A549 (cell line): ENCODE data around the gene MAPK1. TPM values are rescaled to one million over a fixed set of nuclear protein-coding genes. Genes with fewer than 3 reads are reported as not detected.

Source experiments
- ATAC-seq, 2 experiments: fragments of 200-7000 bp in 1 of 2; fragments of >200 bp in 1 of 2; cut with Nextera tagmentation in 1 of 2; cut with Tn5 transposase in 1 of 2; 3 replicates each; pipeline versions ENCODE4 v1.8.0 to v1.9.1; 2018 to 2020; ENCODE audit warnings: mild to moderate bottlenecking in 1 of 2, moderate library complexity in 1 of 2
- CTCF ChIA-PET: fragments of 300-600 bp; sonication (Branson Sonifier 250); formaldehyde crosslinking; extraction: SDS; loops from one replicate; lab custom pipeline; 2021; ENCODE audit warnings: antibody characterized with exemption, inconsistent platforms; lab: Yijun Ruan, JAX
- POLR2A ChIA-PET: fragments of 350-600 bp; formaldehyde crosslinking; extraction: SDS; loops from one replicate; lab custom pipeline; 2021; ENCODE audit warnings: antibody characterized with exemption, inconsistent platforms; lab: Yijun Ruan, JAX
- DNase-seq, 2 experiments: peaks; one replicate each; pipeline versions ENCODE4 v3.0.0 to v3.0.0-alpha.2; 2011 to 2016; ENCODE audit warnings: low read depth in 1 of 2, low spot score in 1 of 2
- FAIRE-seq: peaks from 2 replicates; lab custom pipeline; 2011; peaks lifted over from hg19 to GRCh38; lab: Jason Lieb, UNC
- H3K27ac ChIP-seq, 2 experiments: fragments of >200 bp; sonication (Bioruptor Twin); formaldehyde crosslinking; 3 replicates each; pipeline ENCODE4 v1.5.1; 2016 to 2017
- H3K4me1 ChIP-seq: fragments of >200 bp; sonication (Bioruptor Twin); formaldehyde crosslinking; 3 replicates; pipeline ENCODE4 v1.6.1; 2016
- H3K4me2 ChIP-seq: fragments of >200 bp; sonication (Bioruptor Twin); formaldehyde crosslinking; 3 replicates; pipeline ENCODE4 v1.6.1; 2016
- H3K4me3 ChIP-seq: fragments of >200 bp; sonication (Bioruptor Twin); formaldehyde crosslinking; 3 replicates; pipeline ENCODE4 v1.5.1; 2016
- H3K9me3 ChIP-seq: fragments of >200 bp; sonication (Bioruptor Twin); formaldehyde crosslinking; 3 replicates; pipeline ENCODE4 v1.6.1; 2016
- CBX2 ChIP-seq: fragments of 200-600 bp; sonication (generic); IDR thresholded peaks from 2 replicates; pipeline ENCODE4 v1.6.1; 2016; ENCODE audit warnings: low read depth, mild to moderate bottlenecking, borderline replicate concordance
- EHF ChIP-seq: fragments of 250-450 bp; sonication (Bioruptor Pico); IDR thresholded peaks from 2 replicates; pipeline ENCODE4 v1.5.0; 2020; ENCODE audit warnings: mild to moderate bottlenecking
- FOSB ChIP-seq: fragments of 250-450 bp; sonication (Bioruptor Pico); IDR thresholded peaks from 2 replicates; pipeline ENCODE4 v1.5.0; 2020; ENCODE audit warnings: mild to moderate bottlenecking, moderate library complexity
- GATA3 ChIP-seq: IDR thresholded peaks from 2 replicates; pipeline ENCODE4 v1.6.1; 2012; ENCODE audit warnings: borderline replicate concordance
- HOXB13 ChIP-seq: fragments of 250-450 bp; sonication (Bioruptor Pico); IDR thresholded peaks from 2 replicates; pipeline ENCODE4 v1.5.0; 2020; ENCODE audit warnings: low read depth, mild to moderate bottlenecking, moderate library complexity
- KDM1A ChIP-seq: fragments of 200-600 bp; sonication (generic); IDR thresholded peaks from 2 replicates; pipeline ENCODE4 v1.6.1; 2016; ENCODE audit warnings: low read depth, mild to moderate bottlenecking
- MAZ ChIP-seq: fragments of 150-350 bp; IDR thresholded peaks from 2 replicates; pipeline ENCODE4 v1.6.1; 2014; ENCODE audit warnings: antibody characterized with exemption, low read depth, low read length, borderline replicate concordance
- NFE2L2 ChIP-seq: fragments of 150-350 bp; conservative IDR thresholded peaks from 2 replicates; pipeline ENCODE4 v1.6.1; 2014; ENCODE audit warnings: low read length
- NPAS2 ChIP-seq: fragments of 250-450 bp; sonication (Bioruptor Pico); IDR thresholded peaks from 2 replicates; pipeline ENCODE4 v1.8.0; 2022; ENCODE audit warnings: mild to moderate bottlenecking, moderate library complexity, borderline replicate concordance
- POLR2AphosphoS2 ChIP-seq: conservative IDR thresholded peaks from 2 replicates; pipeline ENCODE4 v1.6.1; 2012; ENCODE audit warnings: low read length, improper control_type of control experiment, inconsistent platforms
- RAD21 ChIP-seq, 2 experiments: fragments of >200 bp in 1 of 2; sonication (Bioruptor Twin) in 1 of 2; formaldehyde crosslinking in 1 of 2; IDR thresholded peaks in 1 of 2; conservative IDR thresholded peaks in 1 of 2; 2 replicates in 1 of 2; 3 replicates in 1 of 2; pipeline ENCODE4 v1.6.1; 2012 to 2018; ENCODE audit warnings: inconsistent platforms in 1 of 2
- RARB ChIP-seq: fragments of 250-450 bp; sonication (Bioruptor Pico); IDR thresholded peaks from 2 replicates; pipeline ENCODE4 v1.8.0; 2021; ENCODE audit warnings: mild to moderate bottlenecking, moderate library complexity
- RCOR1 ChIP-seq: fragments of 150-350 bp; IDR thresholded peaks from 2 replicates; pipeline ENCODE4 v1.6.1; 2014; ENCODE audit warnings: antibody characterized with exemption, low read length, low read depth
- SMC3 ChIP-seq: fragments of >200 bp; sonication (Bioruptor Twin); formaldehyde crosslinking; IDR thresholded peaks from 3 replicates; pipeline ENCODE4 v1.6.1; 2018; ENCODE audit warnings: inconsistent platforms
- SREBF2 ChIP-seq: fragments of 450-650 bp; IDR thresholded peaks from 2 replicates; pipeline ENCODE4 v1.6.1; 2014; ENCODE audit warnings: mild to moderate bottlenecking, moderate library complexity
- TP53 ChIP-seq: fragments of 250-450 bp; sonication (Bioruptor Pico); IDR thresholded peaks from 2 replicates; pipeline ENCODE4 v1.5.0; 2021; ENCODE audit warnings: mild to moderate bottlenecking, moderate library complexity
- ZNF302 ChIP-seq: fragments of 250-450 bp; sonication (Bioruptor Pico); IDR thresholded peaks from 2 replicates; pipeline ENCODE4 v1.9.0; 2021; ENCODE audit warnings: inconsistent platforms, mild to moderate bottlenecking, moderate library complexity
- ZSCAN20 ChIP-seq: fragments of 250-450 bp; sonication (Bioruptor Pico); IDR thresholded peaks from 2 replicates; pipeline ENCODE4 v1.8.0; 2022; ENCODE audit warnings: mild to moderate bottlenecking, moderate library complexity
- WGBS: methylation state at CpG from one replicate; pipeline ENCODE4 v1.1.6; 2017; ENCODE audit errors: missing lambda C conversion rate; 5-methylcytosine and 5-hydroxymethylcytosine counted together
- polyA plus RNA-seq, 4 experiments: library from polyadenylated mRNA; depleted of rRNA in 3 of 4; stranded (reverse); fragments of >200 nt; fragmentation: RNase III in 1 of 4; extraction: RNeasy Plus Mini Kit Qiagen cat#74134 plus additional on column Dnase treatment in 1 of 4; gene quantifications; 2 replicates in 3 of 4; 3 replicates in 1 of 4; pipeline ENCODE4 v1.2.3, GENCODE V29; 2011 to 2017
- TF ChIP-seq, protein P1 (sequence below): IDR thresholded peaks from 2 replicates; pipeline ENCODE4 v1.6.1; 2012; ENCODE audit warnings: low read depth, borderline replicate concordance
- TF ChIP-seq, protein P2 (sequence below): fragments of 150-350 bp; IDR thresholded peaks from 2 replicates; pipeline ENCODE4 v1.6.1; 2014; ENCODE audit warnings: low read depth, mild to moderate bottlenecking, low read length
- TF ChIP-seq, protein P3 (sequence below): fragments of >200 bp; sonication (Bioruptor Twin); formaldehyde crosslinking; IDR thresholded peaks from 3 replicates; pipeline ENCODE4 v1.6.1; 2016
- TF ChIP-seq, protein P4 (sequence below): IDR thresholded peaks from 2 replicates; pipeline ENCODE4 v1.6.1; 2012

The MAPK1 gene
- polyA plus RNA-seq, 2 of the 4 experiments (the other 2 are of a cell fraction) = 28.8 to 85.5 TPM

DNA sequence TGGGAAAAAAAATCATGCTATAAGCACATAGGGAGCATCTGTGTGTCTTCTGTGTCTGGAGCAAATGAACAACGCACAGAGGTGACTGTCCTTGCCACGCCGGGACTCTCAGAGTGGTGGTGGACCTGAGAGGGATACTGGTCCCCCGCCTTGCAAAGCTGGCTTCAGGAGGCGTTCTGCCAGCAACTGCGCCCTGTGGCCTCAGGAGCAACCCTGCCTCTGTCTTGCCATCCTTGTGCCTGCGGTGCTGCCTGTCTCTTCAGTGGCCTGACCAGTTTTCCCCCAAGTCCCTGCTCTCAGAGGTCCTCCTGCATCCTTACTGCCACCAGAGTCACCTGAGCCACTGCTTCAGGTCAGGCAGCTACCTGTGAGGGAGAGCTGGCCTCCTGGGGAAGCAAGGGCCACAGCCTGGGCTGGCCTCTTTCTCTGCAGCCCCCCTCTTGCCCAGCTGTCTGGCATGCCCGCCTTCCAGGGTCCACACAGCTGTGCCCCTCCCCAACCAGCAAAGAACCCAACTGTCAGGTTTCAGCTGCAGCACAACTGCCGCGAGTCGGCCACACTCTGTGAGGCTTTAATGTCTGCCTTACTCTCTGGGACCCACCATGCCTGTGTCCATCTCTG lies 101.4 kb downstream of the MAPK1 start:
- 95% methylated on average over 10 of the region's 11 CpGs for WGBS

DNA sequence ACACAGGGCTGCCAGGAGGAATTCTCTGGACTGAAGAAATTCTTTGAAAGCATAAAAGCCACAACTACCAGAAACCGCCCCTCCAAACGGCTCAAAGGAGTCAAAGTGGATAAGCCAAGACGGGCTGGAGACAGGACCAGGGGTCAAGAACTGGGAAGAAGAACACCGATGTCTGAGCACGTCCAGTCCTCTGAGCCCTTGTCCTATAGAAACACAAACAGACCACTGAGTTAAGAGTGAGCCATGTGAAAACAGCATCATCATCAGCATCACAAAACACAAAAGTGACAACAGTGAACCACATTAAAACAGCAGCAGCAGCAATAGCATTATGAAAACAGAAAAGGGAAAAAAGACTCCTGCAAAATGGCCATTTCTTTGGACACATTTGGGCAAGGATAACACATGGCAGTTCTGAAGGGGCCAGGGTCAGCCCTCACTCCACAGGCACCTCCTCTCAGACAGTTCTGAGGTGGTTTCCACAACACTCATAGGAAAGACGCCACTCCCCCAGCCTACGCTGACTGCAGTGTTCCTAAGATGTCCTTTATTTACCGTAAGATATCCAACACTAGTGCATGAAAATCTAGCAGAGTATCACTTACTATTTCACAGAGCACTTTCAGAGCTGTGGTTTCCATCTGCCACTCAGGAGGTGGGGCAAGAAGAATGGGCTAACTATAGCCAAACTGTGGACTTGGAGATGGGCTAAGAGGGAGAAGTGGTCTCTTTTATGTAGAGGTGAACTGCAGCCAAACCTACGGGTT lies 103.2 kb downstream of the MAPK1 start:
- H3K9me3 ChIP-seq = no peaks in the 10 kb centered on the region
- no peak for FAIRE-seq
- ChIA-PET CTCF (interaction anchor here (0.7 to 1.5 kb wide), 4 partner anchors 9 to 174 kb away, joined by 3 to 5 read pairs (median 4); no protein-coding TSS in a partner anchor), POLR2A (no interaction called here)
- H3K4me1 ChIP-seq = no peaks in the 10 kb centered on the region
- no peak for ATAC-seq
- DNase-seq = no peak
- H3K4me2 ChIP-seq = no peak overlapping the region
- TF ChIP-seq EHF (CRISPR knock-in tag) (no peak), GATA3 (no peak), SMC3 (no peak), RAD21 (conservative IDR thresholded peaks at IDR 0.05 in 1 of 2, IDR thresholded peaks at IDR 0.05 in 1 of 2) (no peak), ZSCAN20 (no peak), RARB (CRISPR knock-in tag) (no peak), TP53 (CRISPR knock-in tag) (no peak), MAZ (no peak), CBX2 (no peak), FOSB (CRISPR knock-in tag) (no peak), NPAS2 (no peak)
- TF ChIP-seq, protein P1, sequence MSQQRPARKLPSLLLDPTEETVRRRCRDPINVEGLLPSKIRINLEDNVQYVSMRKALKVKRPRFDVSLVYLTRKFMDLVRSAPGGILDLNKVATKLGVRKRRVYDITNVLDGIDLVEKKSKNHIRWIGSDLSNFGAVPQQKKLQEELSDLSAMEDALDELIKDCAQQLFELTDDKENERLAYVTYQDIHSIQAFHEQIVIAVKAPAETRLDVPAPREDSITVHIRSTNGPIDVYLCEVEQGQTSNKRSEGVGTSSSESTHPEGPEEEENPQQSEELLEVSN = no peak
- H3K27ac ChIP-seq = no peak overlapping the region
- H3K4me3 ChIP-seq = no peak overlapping the region
- WGBS = 92% methylated on average over 9 of the region's 9 CpGs

More for the DNA sequence above, 101.4 kb downstream of the MAPK1 start:
- FAIRE-seq = no peak
- TF ChIP-seq NFE2L2 = no peak
- TF ChIP-seq, all 56 proteins: peak for 0
- Histone ChIP-seq H3K9me3 (no peaks in the 10 kb centered on the region), H3K4me2 (no peak overlapping the region), H3K4me3 (no peak overlapping the region), H3K4me1 (no peaks in the 10 kb centered on the region), H3K27ac (no peak overlapping the region)
- ChIA-PET CTCF (no interaction called here), POLR2A (no interaction called here)
- no peak for ATAC-seq
- no peak for DNase-seq

DNA sequence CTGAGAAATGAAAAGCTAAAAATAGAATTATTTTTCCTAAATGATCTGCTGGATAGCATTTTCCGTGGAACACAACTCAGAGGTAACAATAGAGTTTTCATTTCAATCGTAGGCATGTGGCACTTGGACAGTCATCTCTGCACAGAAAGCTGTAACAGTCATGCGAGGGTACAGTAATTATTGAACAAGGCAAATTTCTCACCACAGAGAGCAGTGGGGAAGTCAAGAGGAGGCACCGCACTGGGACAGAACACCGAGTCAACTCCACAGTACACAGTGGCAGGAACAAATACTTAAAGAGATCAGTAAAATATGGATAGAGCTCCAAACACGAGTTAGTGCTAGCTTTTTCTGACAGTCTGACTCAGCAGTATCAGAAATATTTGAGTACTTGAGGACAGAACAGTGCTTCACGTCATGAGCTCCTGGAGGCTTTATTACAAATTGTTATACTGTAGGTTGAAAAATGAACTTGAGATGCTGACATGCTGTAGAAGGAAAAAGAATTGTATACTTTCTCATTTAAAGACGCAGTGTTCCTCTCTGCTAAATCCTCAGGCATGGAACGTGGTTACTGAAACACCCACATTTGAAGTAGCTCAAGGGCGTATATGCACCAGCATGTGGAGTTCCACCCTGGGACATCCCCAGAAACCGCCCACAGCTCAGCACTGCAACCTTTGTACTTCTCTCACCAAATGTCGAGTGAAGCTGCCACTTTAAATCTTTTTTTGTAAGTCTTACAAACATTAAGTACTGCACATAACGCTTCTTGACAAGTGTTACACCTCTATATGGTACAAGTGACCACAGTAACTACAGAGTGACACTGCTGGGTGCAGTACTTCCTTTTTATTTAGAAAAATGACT lies 104.5 kb downstream of the MAPK1 start:
- TF ChIP-seq TP53 (CRISPR knock-in tag) (no peak), RARB (CRISPR knock-in tag) (no peak), KDM1A (no peak), SREBF2 (no peak), HOXB13 (no peak), ZNF302 (CRISPR knock-in tag) (no peak), RCOR1 (no peak), CBX2 (no peak), POLR2AphosphoS2 (no peak)
- TF ChIP-seq, protein P1 = no peak
- TF ChIP-seq, protein P2, sequence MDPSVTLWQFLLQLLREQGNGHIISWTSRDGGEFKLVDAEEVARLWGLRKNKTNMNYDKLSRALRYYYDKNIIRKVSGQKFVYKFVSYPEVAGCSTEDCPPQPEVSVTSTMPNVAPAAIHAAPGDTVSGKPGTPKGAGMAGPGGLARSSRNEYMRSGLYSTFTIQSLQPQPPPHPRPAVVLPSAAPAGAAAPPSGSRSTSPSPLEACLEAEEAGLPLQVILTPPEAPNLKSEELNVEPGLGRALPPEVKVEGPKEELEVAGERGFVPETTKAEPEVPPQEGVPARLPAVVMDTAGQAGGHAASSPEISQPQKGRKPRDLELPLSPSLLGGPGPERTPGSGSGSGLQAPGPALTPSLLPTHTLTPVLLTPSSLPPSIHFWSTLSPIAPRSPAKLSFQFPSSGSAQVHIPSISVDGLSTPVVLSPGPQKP = no peak
- TF ChIP-seq, protein P3, sequence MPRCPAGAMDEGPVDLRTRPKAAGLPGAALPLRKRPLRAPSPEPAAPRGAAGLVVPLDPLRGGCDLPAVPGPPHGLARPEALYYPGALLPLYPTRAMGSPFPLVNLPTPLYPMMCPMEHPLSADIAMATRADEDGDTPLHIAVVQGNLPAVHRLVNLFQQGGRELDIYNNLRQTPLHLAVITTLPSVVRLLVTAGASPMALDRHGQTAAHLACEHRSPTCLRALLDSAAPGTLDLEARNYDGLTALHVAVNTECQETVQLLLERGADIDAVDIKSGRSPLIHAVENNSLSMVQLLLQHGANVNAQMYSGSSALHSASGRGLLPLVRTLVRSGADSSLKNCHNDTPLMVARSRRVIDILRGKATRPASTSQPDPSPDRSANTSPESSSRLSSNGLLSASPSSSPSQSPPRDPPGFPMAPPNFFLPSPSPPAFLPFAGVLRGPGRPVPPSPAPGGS = no peak
- TF ChIP-seq, protein P4, sequence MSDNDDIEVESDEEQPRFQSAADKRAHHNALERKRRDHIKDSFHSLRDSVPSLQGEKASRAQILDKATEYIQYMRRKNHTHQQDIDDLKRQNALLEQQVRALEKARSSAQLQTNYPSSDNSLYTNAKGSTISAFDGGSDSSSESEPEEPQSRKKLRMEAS = no peak
- TF ChIP-seq, all 56 proteins: peak for 0
- WGBS = 84% methylated on average over 13 of the region's 13 CpGs
- Histone ChIP-seq H3K27ac (no peak overlapping the region), H3K4me2 (no peak overlapping the region), H3K4me1 (no peaks in the 10 kb centered on the region), H3K4me3 (no peak overlapping the region), H3K9me3 (no peaks in the 10 kb centered on the region)
- DNase-seq (no peak), FAIRE-seq (no peak), ATAC-seq (no peak)
- ChIA-PET CTCF (interaction anchor here (0.6 to 1.5 kb wide), 3 partner anchors 25 to 203 kb away, joined by 3 to 5 read pairs (median 3); no protein-coding TSS in a partner anchor), POLR2A (no interaction called here)
